Measurements from ENCODE around the gene ANGPTL4.
"Not testable (repeated sequence)": the region's sequence is repeated elsewhere in the genome, so short reads cannot be mapped to it uniquely, and the experiment has no call there.

ANGPTL4 gene

GRCh38 chr19:8370176-8371010, 6.4 kb downstream of the ANGPTL4 start:
- DNase-seq (ENCODE audit: low read depth), result no peak

GRCh38 chr19:8371011-8371804, 7.3 kb downstream of the ANGPTL4 start:
- no peak for DNase-seq (ENCODE audit: low read depth)
- H3K4me3 ChIP-seq (ENCODE audit: low read depth, low read length), result no peak overlapping the region
- TF ChIP-seq CTCF (IDR thresholded peaks at IDR 0.05; ENCODE audit: low read depth, low read length, missing control alignments), result no peak

More at GRCh38 chr19:8370176-8371010, 6.4 kb downstream of the ANGPTL4 start:
- TF ChIP-seq CTCF (IDR thresholded peaks at IDR 0.05; ENCODE audit: low read depth, low read length, missing control alignments), result no peak
- H3K4me3 ChIP-seq (ENCODE audit: low read depth, low read length), result no peak overlapping the region

- DNase-seq (ENCODE audit: low read depth), result no peak
- TF ChIP-seq CTCF (IDR thresholded peaks at IDR 0.05; ENCODE audit: low read depth, low read length, missing control alignments), result no peak
- H3K4me3 ChIP-seq (ENCODE audit: low read depth, low read length), result no peak overlapping the region
Observed at GRCh38 chr19:8373867-8374813, 10.2 kb downstream of the ANGPTL4 start.

GRCh38 chr19:8375766-8376165, 11.8 kb downstream of the ANGPTL4 start:
- DNase-seq (ENCODE audit: low read depth); H3K4me3 ChIP-seq (ENCODE audit: low read depth, low read length): not testable (repeated sequence)

GRCh38 chr19:8376373-8376974, 12.5 kb downstream of the ANGPTL4 start:
- DNase-seq (ENCODE audit: low read depth); H3K4me3 ChIP-seq (ENCODE audit: low read depth, low read length): not testable (repeated sequence)

GRCh38 chr19:8377598-8377997, 13.6 kb downstream of the ANGPTL4 start:
- TF ChIP-seq CTCF (IDR thresholded peaks at IDR 0.05; ENCODE audit: low read depth, low read length, missing control alignments), result no peak
- DNase-seq (ENCODE audit: low read depth), result no peak
- no peak overlapping the region for H3K4me3 ChIP-seq (ENCODE audit: low read depth, low read length)

GRCh38 chr19:8379156-8379891, 15.4 kb downstream of the ANGPTL4 start:
- not testable (repeated sequence) for DNase-seq (ENCODE audit: low read depth); H3K4me3 ChIP-seq (ENCODE audit: low read depth, low read length)

- not testable (repeated sequence) for H3K4me3 ChIP-seq (ENCODE audit: low read depth, low read length); DNase-seq (ENCODE audit: low read depth)
Observed at GRCh38 chr19:8384569-8384968, 20.6 kb downstream of the ANGPTL4 start.

- not testable (repeated sequence) for DNase-seq (ENCODE audit: low read depth); H3K4me3 ChIP-seq (ENCODE audit: low read depth, low read length)
Observed at GRCh38 chr19:8385103-8385502, 21.1 kb downstream of the ANGPTL4 start.

- DNase-seq (ENCODE audit: low read depth); H3K4me3 ChIP-seq (ENCODE audit: low read depth, low read length): not testable (repeated sequence)
Observed at GRCh38 chr19:8385566-8385965, 21.6 kb downstream of the ANGPTL4 start.

GRCh38 chr19:8386419-8386818, 22.5 kb downstream of the ANGPTL4 start:
- not testable (repeated sequence) for DNase-seq (ENCODE audit: low read depth)

More at GRCh38 chr19:8386419-8386818, 22.5 kb downstream of the ANGPTL4 start:
- H3K4me3 ChIP-seq (ENCODE audit: low read depth, low read length), result not testable (repeated sequence)
